GM23338 (cell line): Measurements from ENCODE around the gene RGN. TPM values are rescaled to one million over a fixed set of nuclear protein-coding genes. Genes with fewer than 3 reads are reported as not detected.

Source experiments
- ATAC-seq: fragments of 200-7000 bp; cut with Tn5 transposase; 3 replicates; pipeline ENCODE4 v1.9.1; 2020
- DNase-seq: peaks from one replicate; pipeline ENCODE4 v3.0.0-alpha.2; 2015; ENCODE audit warnings: low spot score
- H2AFZ ChIP-seq: fragments of 200-600 bp; sonication (generic); 2 replicates; pipeline ENCODE4 v1.8.0; 2016; ENCODE audit warnings: antibody characterized with exemption, mild to moderate bottlenecking, moderate library complexity
- H3F3A ChIP-seq: fragments of 200-600 bp; sonication (generic); replicated peaks from 2 replicates; pipeline ENCODE4 v1.8.0; 2017; ENCODE audit warnings: antibody characterized with exemption, mixed run types, low read depth
- H3K27ac ChIP-seq: fragments of 200-600 bp; sonication (generic); 2 replicates; pipeline ENCODE4 v1.6.1; 2016; ENCODE audit warnings: low read depth
- H3K27me3 ChIP-seq: fragments of 200-600 bp; sonication (generic); 2 replicates; pipeline ENCODE4 v1.8.0; 2016; ENCODE audit warnings: mild to moderate bottlenecking, mixed run types, moderate library complexity; ENCODE audit not compliant: insufficient read depth
- H3K36me3 ChIP-seq: fragments of 200-600 bp; sonication (generic); 2 replicates; pipeline ENCODE4 v1.8.0; 2016; ENCODE audit warnings: mild to moderate bottlenecking; ENCODE audit not compliant: insufficient read depth
- H3K4me1 ChIP-seq: fragments of 200-600 bp; sonication (generic); 2 replicates; pipeline ENCODE4 v1.8.0; 2016; ENCODE audit warnings: mild to moderate bottlenecking, moderate library complexity; ENCODE audit not compliant: insufficient read depth
- H3K4me2 ChIP-seq: fragments of 200-600 bp; sonication (generic); 2 replicates; pipeline ENCODE4 v1.7.1; 2017; ENCODE audit warnings: mixed run types
- H3K4me3 ChIP-seq: fragments of 200-600 bp; sonication (generic); 2 replicates; pipeline ENCODE4 v1.6.1; 2016; ENCODE audit warnings: mixed run types
- H3K79me2 ChIP-seq: fragments of 200-600 bp; sonication (generic); replicated peaks from 2 replicates; pipeline ENCODE4 v1.8.0; 2017; ENCODE audit warnings: mild to moderate bottlenecking; ENCODE audit not compliant: insufficient read depth
- H3K9me2 ChIP-seq: fragments of 200-600 bp; sonication (generic); 2 replicates; pipeline ENCODE4 v1.8.0; 2017; ENCODE audit not compliant: insufficient read depth
- H4K20me1 ChIP-seq: fragments of 200-600 bp; sonication (generic); replicated peaks from 2 replicates; pipeline ENCODE4 v1.8.0; 2017; ENCODE audit warnings: mild to moderate bottlenecking; ENCODE audit not compliant: insufficient read depth
- H3K27ac Mint-ChIP-seq: 2 replicates; pipeline ENCODE4 v1.8.0; 2020; ENCODE audit warnings: inconsistent platforms, mild to moderate bottlenecking, moderate library complexity, mixed read lengths
- H3K27me3 Mint-ChIP-seq: 3 replicates; pipeline ENCODE4 v1.8.0; 2022; ENCODE audit warnings: low read depth, mild to moderate bottlenecking, moderate library complexity, mixed read lengths, inconsistent platforms; ENCODE audit not compliant: insufficient read depth, poor library complexity
- H3K36me3 Mint-ChIP-seq: 3 replicates; pipeline ENCODE4 v1.8.0; 2021; ENCODE audit warnings: low read depth, mild to moderate bottlenecking, inconsistent platforms, moderate library complexity, mixed read lengths
- H3K4me1 Mint-ChIP-seq: 3 replicates; pipeline ENCODE4 v1.8.0; 2020; ENCODE audit warnings: mild to moderate bottlenecking, inconsistent platforms, mixed read lengths
- H3K4me3 Mint-ChIP-seq: 3 replicates; pipeline ENCODE4 v1.8.0; 2021; ENCODE audit warnings: moderate library complexity, mild to moderate bottlenecking, inconsistent platforms, mixed read lengths
- H3K9me3 Mint-ChIP-seq: 3 replicates; pipeline ENCODE4 v1.8.0; 2020; ENCODE audit warnings: moderate library complexity, mild to moderate bottlenecking, inconsistent platforms, mixed read lengths
- CREB1 ChIP-seq: fragments of 250-450 bp; sonication (Bioruptor Pico); IDR thresholded peaks from 2 replicates; pipeline ENCODE4 v1.5.0; 2020; ENCODE audit warnings: low read depth, mild to moderate bottlenecking, moderate library complexity
- EZH2 ChIP-seq: fragments of 200-600 bp; sonication (generic); IDR thresholded peaks from one replicate; pipeline ENCODE4 v1.8.0; 2017; ENCODE audit warnings: antibody characterized with exemption, mild to moderate bottlenecking, low read depth; ENCODE audit not compliant: unreplicated experiment
- STAT1 ChIP-seq: IDR thresholded peaks from one replicate; pipeline ENCODE4 v1.6.1; 2016; ENCODE audit warnings: antibody characterized with exemption; ENCODE audit not compliant: unreplicated experiment
- ZNF114 ChIP-seq: fragments of 250-450 bp; sonication (Bioruptor Pico); IDR thresholded peaks from 2 replicates; pipeline ENCODE4 v1.5.0; 2020; ENCODE audit warnings: mild to moderate bottlenecking, moderate library complexity
- polyA plus RNA-seq: library from polyadenylated mRNA; unstranded; fragments of >200 nt; fragmentation: Nextera tagmentation; extraction: Ambion mirVana; gene quantifications from 2 replicates; pipeline ENCODE4 v1.2.1, GENCODE V29; 2016
- total RNA-seq: library from RNA; depleted of rRNA; stranded (reverse); fragments of >200 nt; shearing (Covaris generic); gene quantifications from 2 replicates; pipeline ENCODE4 v1.2.3, GENCODE V29; 2014
- TF ChIP-seq, protein P1 (sequence below): IDR thresholded peaks from one replicate; pipeline ENCODE4 v1.6.1; 2018; ENCODE audit warnings: antibody characterized with exemption; ENCODE audit not compliant: unreplicated experiment
- TF ChIP-seq, protein P2 (sequence below): fragments of 250-450 bp; sonication (Bioruptor Pico); IDR thresholded peaks from 2 replicates; pipeline ENCODE4 v1.5.0; 2020; ENCODE audit warnings: mild to moderate bottlenecking, moderate library complexity
- TF ChIP-seq, protein P3 (sequence below): IDR thresholded peaks from 2 replicates; pipeline ENCODE4 v1.6.1; 2016; ENCODE audit warnings: antibody characterized with exemption

RGN gene
- total and polyA plus RNA-seq, 2 experiments from 2014 or later, result 5.5 to 6.7 TPM

DNA sequence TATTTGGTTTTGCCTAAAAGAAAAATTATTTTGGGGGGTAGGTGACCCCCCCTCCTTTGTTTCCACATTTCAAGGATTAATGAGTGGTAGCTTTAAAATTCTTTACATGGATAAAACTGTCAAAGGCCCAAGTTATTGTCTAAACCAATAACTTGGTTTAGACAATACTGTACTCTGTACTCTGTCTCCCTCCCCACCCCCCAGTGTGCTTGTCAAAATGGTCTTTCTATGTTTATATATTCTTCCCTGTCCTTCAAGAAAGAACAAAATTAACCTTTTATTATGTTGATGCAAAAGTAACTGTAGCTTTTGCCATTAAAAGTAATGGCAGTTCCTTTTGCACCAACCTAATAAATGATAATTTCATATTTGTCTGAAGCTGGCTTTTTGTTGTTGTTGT is 9.5 kb upstream of the RGN start:
- no peaks in the 10 kb centered on the region for H3K9me2 ChIP-seq
- H3K4me3 Mint-ChIP-seq, result no peak overlapping the region
- no peaks in the 10 kb centered on the region for H4K20me1 ChIP-seq
- no peak overlapping the region for H3K4me3 ChIP-seq
- no peak overlapping the region for H3K27ac ChIP-seq
- DNase-seq (no peak), ATAC-seq (no peak)
- H3K36me3 Mint-ChIP-seq, result no peaks in the 10 kb centered on the region
- H3K27me3 Mint-ChIP-seq, result no peaks in the 10 kb centered on the region
- H3K27ac Mint-ChIP-seq, result no peak overlapping the region
- no peaks in the 10 kb centered on the region for H3F3A ChIP-seq
- no peaks in the 10 kb centered on the region for H3K4me1 ChIP-seq
- H3K4me2 ChIP-seq, result no peak overlapping the region
- H3K9me3 Mint-ChIP-seq, result no peaks in the 10 kb centered on the region
- no peaks in the 10 kb centered on the region for H3K79me2 ChIP-seq
- no peaks in the 10 kb centered on the region for H3K27me3 ChIP-seq
- no peaks in the 10 kb centered on the region for H3K4me1 Mint-ChIP-seq
- no peaks in the 10 kb centered on the region for H3K36me3 ChIP-seq
- TF ChIP-seq ZNF114 (CRISPR knock-in tag), result no peak
- no peak for TF ChIP-seq CREB1
- no peak for TF ChIP-seq EZH2
- TF ChIP-seq, protein P1, sequence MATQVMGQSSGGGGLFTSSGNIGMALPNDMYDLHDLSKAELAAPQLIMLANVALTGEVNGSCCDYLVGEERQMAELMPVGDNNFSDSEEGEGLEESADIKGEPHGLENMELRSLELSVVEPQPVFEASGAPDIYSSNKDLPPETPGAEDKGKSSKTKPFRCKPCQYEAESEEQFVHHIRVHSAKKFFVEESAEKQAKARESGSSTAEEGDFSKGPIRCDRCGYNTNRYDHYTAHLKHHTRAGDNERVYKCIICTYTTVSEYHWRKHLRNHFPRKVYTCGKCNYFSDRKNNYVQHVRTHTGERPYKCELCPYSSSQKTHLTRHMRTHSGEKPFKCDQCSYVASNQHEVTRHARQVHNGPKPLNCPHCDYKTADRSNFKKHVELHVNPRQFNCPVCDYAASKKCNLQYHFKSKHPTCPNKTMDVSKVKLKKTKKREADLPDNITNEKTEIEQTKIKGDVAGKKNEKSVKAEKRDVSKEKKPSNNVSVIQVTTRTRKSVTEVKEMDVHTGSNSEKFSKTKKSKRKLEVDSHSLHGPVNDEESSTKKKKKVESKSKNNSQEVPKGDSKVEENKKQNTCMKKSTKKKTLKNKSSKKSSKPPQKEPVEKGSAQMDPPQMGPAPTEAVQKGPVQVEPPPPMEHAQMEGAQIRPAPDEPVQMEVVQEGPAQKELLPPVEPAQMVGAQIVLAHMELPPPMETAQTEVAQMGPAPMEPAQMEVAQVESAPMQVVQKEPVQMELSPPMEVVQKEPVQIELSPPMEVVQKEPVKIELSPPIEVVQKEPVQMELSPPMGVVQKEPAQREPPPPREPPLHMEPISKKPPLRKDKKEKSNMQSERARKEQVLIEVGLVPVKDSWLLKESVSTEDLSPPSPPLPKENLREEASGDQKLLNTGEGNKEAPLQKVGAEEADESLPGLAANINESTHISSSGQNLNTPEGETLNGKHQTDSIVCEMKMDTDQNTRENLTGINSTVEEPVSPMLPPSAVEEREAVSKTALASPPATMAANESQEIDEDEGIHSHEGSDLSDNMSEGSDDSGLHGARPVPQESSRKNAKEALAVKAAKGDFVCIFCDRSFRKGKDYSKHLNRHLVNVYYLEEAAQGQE, result no peak
- TF ChIP-seq STAT1, result no peak
- TF ChIP-seq, protein P2, sequence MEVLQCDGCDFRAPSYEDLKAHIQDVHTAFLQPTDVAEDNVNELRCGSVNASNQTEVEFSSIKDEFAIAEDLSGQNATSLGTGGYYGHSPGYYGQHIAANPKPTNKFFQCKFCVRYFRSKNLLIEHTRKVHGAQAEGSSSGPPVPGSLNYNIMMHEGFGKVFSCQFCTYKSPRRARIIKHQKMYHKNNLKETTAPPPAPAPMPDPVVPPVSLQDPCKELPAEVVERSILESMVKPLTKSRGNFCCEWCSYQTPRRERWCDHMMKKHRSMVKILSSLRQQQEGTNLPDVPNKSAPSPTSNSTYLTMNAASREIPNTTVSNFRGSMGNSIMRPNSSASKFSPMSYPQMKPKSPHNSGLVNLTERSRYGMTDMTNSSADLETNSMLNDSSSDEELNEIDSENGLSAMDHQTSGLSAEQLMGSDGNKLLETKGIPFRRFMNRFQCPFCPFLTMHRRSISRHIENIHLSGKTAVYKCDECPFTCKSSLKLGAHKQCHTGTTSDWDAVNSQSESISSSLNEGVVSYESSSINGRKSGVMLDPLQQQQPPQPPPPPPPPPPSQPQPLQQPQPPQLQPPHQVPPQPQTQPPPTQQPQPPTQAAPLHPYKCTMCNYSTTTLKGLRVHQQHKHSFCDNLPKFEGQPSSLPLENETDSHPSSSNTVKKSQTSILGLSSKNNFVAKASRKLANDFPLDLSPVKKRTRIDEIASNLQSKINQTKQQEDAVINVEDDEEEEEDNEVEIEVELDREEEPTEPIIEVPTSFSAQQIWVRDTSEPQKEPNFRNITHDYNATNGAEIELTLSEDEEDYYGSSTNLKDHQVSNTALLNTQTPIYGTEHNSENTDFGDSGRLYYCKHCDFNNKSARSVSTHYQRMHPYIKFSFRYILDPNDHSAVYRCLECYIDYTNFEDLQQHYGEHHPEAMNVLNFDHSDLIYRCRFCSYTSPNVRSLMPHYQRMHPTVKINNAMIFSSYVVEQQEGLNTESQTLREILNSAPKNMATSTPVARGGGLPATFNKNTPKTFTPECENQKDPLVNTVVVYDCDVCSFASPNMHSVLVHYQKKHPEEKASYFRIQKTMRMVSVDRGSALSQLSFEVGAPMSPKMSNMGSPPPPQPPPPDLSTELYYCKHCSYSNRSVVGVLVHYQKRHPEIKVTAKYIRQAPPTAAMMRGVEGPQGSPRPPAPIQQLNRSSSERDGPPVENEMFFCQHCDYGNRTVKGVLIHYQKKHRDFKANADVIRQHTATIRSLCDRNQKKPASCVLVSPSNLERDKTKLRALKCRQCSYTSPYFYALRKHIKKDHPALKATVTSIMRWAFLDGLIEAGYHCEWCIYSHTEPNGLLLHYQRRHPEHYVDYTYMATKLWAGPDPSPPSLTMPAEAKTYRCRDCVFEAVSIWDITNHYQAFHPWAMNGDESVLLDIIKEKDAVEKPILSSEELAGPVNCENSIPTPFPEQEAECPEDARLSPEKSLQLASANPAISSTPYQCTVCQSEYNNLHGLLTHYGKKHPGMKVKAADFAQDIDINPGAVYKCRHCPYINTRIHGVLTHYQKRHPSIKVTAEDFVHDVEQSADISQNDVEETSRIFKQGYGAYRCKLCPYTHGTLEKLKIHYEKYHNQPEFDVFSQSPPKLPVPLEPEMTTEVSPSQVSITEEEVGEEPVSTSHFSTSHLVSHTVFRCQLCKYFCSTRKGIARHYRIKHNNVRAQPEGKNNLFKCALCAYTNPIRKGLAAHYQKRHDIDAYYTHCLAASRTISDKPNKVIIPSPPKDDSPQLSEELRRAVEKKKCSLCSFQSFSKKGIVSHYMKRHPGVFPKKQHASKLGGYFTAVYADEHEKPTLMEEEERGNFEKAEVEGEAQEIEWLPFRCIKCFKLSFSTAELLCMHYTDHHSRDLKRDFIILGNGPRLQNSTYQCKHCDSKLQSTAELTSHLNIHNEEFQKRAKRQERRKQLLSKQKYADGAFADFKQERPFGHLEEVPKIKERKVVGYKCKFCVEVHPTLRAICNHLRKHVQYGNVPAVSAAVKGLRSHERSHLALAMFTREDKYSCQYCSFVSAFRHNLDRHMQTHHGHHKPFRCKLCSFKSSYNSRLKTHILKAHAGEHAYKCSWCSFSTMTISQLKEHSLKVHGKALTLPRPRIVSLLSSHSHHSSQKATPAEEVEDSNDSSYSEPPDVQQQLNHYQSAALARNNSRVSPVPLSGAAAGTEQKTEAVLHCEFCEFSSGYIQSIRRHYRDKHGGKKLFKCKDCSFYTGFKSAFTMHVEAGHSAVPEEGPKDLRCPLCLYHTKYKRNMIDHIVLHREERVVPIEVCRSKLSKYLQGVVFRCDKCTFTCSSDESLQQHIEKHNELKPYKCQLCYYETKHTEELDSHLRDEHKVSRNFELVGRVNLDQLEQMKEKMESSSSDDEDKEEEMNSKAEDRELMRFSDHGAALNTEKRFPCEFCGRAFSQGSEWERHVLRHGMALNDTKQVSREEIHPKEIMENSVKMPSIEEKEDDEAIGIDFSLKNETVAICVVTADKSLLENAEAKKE (CRISPR knock-in tag), result no peak
- TF ChIP-seq, protein P3, sequence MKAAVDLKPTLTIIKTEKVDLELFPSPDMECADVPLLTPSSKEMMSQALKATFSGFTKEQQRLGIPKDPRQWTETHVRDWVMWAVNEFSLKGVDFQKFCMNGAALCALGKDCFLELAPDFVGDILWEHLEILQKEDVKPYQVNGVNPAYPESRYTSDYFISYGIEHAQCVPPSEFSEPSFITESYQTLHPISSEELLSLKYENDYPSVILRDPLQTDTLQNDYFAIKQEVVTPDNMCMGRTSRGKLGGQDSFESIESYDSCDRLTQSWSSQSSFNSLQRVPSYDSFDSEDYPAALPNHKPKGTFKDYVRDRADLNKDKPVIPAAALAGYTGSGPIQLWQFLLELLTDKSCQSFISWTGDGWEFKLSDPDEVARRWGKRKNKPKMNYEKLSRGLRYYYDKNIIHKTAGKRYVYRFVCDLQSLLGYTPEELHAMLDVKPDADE, result no peak
- H2AFZ ChIP-seq, result no peak overlapping the region
